ENCODE results near the gene ZRANB2.

ZRANB2 gene, protein sequence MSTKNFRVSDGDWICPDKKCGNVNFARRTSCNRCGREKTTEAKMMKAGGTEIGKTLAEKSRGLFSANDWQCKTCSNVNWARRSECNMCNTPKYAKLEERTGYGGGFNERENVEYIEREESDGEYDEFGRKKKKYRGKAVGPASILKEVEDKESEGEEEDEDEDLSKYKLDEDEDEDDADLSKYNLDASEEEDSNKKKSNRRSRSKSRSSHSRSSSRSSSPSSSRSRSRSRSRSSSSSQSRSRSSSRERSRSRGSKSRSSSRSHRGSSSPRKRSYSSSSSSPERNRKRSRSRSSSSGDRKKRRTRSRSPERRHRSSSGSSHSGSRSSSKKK

DNA sequence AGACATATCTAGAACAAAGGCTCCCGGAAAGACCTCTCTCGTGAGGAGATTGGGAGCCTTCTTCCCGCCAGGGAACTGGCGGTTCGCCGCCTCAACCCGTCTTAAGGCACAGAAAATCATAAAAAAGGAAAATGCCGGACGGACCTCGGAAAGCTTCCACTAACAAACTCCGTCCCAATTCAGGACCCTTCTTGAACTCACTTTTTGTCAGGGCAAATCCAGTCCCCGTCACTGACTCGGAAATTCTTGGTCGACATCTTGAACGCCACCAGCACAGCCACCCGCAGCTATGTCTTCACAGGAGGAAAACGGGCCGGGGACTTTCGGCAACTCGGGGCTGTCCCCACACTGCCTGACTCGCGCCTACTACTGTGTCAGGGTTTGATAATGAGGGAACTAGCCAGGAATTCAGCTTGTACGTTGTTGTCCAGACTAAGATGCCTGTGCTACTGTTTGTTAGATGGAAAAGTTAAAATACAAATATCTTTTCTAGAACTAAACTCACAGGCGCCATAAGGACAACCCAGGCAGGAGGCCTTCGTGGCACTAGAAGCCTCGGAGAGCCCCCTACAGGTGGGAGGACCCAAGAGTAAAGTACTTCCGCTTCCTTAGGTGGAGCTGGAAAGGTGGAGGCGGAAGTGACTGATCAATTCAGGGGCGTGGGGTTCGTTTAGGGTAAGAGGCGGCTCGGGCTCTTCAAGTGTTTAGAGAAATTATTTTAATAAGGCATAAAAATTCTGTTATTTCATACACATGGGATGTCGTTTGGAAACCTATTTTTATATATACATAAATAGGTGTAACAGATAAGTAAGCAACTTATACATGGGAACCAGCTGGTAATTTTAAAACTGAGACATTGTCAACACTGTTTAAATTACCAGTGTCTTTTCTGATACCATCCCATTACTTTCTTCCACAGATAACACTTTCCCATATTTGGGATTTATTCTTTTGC lies at the start of gene ZRANB2:
Gene ZRANB2 (minus strand): TSS at position 297 of the 958 bp plus-strand sequence. CDS start 40 bp downstream, at position 257.
- in situ Hi-C loops (cut with MboI; ENCODE audit: low sequenced_read_pairs, unreplicated experiment), result no loop called here
- TF ChIP-seq CTCF (IDR thresholded peaks at IDR 0.05; ENCODE audit: borderline replicate concordance, control extremely low read depth, extremely low read depth, insufficient read depth, missing control alignments), result peak; percentile 58

GRCh38 chr1:71128060-71128459 lies 47.2 kb upstream of the ZRANB2 start:
- in situ Hi-C loops (cut with MboI; ENCODE audit: low sequenced_read_pairs, unreplicated experiment), result no loop called here
- DNase-seq (ENCODE audit: low spot score), result no peak
- no peak for TF ChIP-seq CTCF (IDR thresholded peaks at IDR 0.05; ENCODE audit: borderline replicate concordance, control extremely low read depth, extremely low read depth, insufficient read depth, missing control alignments)

More for the DNA sequence above, at the start of gene ZRANB2:
- DNase-seq (ENCODE audit: low spot score), result peak; percentile 81

GRCh38 chr1:71118086-71118485 lies 37.3 kb upstream of the ZRANB2 start:
- no peak for DNase-seq (ENCODE audit: low spot score)
- no peak for TF ChIP-seq CTCF (IDR thresholded peaks at IDR 0.05; ENCODE audit: borderline replicate concordance, control extremely low read depth, extremely low read depth, insufficient read depth, missing control alignments)
- in situ Hi-C loops (cut with MboI; ENCODE audit: low sequenced_read_pairs, unreplicated experiment), result no loop called here

DNA sequence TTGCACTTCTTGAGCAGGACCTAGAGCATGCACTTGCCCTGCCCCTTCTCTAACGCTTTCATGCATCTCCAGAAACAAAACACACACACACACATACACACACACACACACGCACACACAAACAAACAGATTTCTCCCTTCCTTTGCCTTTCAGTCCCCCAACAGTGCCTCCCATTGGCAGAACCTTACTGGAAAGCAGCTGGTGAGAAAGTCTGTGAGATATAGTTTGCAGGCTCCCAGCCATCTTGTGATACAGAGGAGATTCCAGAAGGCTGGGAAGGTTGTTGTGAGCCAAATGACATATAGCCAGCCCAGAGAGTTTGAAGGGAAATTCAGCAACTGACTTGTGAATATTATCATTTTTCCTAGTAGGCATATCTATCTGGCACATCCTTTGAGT lies 35.9 kb upstream of the ZRANB2 start:
- TF ChIP-seq CTCF (IDR thresholded peaks at IDR 0.05; ENCODE audit: borderline replicate concordance, control extremely low read depth, extremely low read depth, insufficient read depth, missing control alignments), result no peak
- no peak for DNase-seq (ENCODE audit: low spot score)
- in situ Hi-C loops (cut with MboI; ENCODE audit: low sequenced_read_pairs, unreplicated experiment), result no loop called here

DNA sequence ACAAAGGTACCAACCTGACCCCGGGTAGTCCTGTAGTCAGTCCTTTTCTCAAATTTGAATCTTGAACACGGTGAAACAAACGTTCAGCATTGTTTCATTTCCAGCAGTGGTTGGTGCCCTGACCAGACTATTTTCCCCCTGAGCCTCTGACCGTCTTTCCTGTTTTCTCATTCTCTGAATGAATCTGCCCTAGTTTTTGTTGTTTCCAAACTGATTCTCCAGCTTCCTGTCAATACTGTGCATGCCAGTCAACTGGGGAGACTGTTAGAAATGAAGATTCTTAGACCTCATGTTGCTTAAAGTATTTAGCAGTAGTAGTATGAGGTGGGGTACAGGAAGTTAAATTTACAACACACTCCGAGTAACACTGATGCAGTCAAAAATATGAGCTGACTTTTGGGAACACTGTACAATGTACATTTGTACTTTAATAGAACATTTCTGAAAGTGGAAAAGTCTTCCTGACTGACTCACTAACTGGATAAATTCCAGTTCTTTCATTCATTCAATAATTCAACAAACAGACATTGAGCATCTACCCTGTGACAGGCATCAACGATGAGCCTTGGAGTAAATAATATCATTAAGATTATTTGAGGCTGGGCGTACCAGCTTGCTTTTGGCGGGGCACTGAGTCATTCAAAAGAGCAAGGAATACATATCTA lies 26.0 kb upstream of the ZRANB2 start:
- in situ Hi-C loops (cut with MboI; ENCODE audit: low sequenced_read_pairs, unreplicated experiment), result no loop called here
- TF ChIP-seq CTCF (IDR thresholded peaks at IDR 0.05; ENCODE audit: borderline replicate concordance, control extremely low read depth, extremely low read depth, insufficient read depth, missing control alignments), result no peak
- DNase-seq (ENCODE audit: low spot score), result no peak

GRCh38 chr1:71104417-71104816 lies 23.6 kb upstream of the ZRANB2 start:
- in situ Hi-C loops (cut with MboI; ENCODE audit: low sequenced_read_pairs, unreplicated experiment), result no loop called here
- no peak for TF ChIP-seq CTCF (IDR thresholded peaks at IDR 0.05; ENCODE audit: borderline replicate concordance, control extremely low read depth, extremely low read depth, insufficient read depth, missing control alignments)

More at GRCh38 chr1:71104417-71104816, 23.6 kb upstream of the ZRANB2 start:
- no peak for DNase-seq (ENCODE audit: low spot score)
